DOHH2 (cell line): ENCODE measurements around the gene ASB9.

Experiments used
- H3F3A ChIP-seq: fragments of 200-600 bp; sonication (generic), shearing (Covaris generic); 2 replicates; pipeline ENCODE4 v1.6.0; 2016; ENCODE audit warnings: antibody characterized with exemption, mild to moderate bottlenecking; ENCODE audit not compliant: control insufficient read depth, insufficient read depth
- H3K27ac ChIP-seq: fragments of 200-600 bp; sonication (generic); 2 replicates; pipeline ENCODE4 v1.5.1; 2014; ENCODE audit warnings: low read depth, mild to moderate bottlenecking, low read length, moderate library complexity
- H3K27me3 ChIP-seq: fragments of 200-600 bp; sonication (generic); 2 replicates; pipeline ENCODE4 v1.6.1; 2014; ENCODE audit warnings: mild to moderate bottlenecking, low read length, mixed read lengths; ENCODE audit not compliant: control insufficient read depth
- H3K36me3 ChIP-seq: fragments of 200-600 bp; sonication (generic); 2 replicates; pipeline ENCODE4 v1.6.1; 2014; ENCODE audit warnings: mild to moderate bottlenecking, low read length, moderate library complexity, mixed read lengths; ENCODE audit not compliant: control insufficient read depth
- H3K4me1 ChIP-seq: fragments of 200-600 bp; sonication (generic); 2 replicates; pipeline ENCODE4 v1.6.1; 2014; ENCODE audit warnings: mild to moderate bottlenecking, low read length, mixed read lengths; ENCODE audit not compliant: control insufficient read depth
- H3K4me2 ChIP-seq: fragments of 200-600 bp; sonication (generic); 2 replicates; pipeline ENCODE4 v1.6.0; 2014; ENCODE audit warnings: mild to moderate bottlenecking, low read length, moderate library complexity
- H3K4me3 ChIP-seq: fragments of 200-600 bp; sonication (generic); 2 replicates; pipeline ENCODE4 v1.5.1; 2014; ENCODE audit warnings: mild to moderate bottlenecking, low read length, mixed read lengths
- H3K79me2 ChIP-seq: fragments of 200-600 bp; sonication (generic); 2 replicates; pipeline ENCODE4 v1.6.1; 2014; ENCODE audit warnings: mild to moderate bottlenecking, low read length, mixed read lengths; ENCODE audit not compliant: control insufficient read depth
- H3K9me2 ChIP-seq: fragments of 200-600 bp; sonication (generic); replicated peaks from 2 replicates; pipeline ENCODE4 v1.6.1; 2014; ENCODE audit warnings: mild to moderate bottlenecking, low read length, mixed read lengths; ENCODE audit not compliant: control insufficient read depth
- H3K9me3 ChIP-seq: fragments of 200-600 bp; sonication (generic); 2 replicates; pipeline ENCODE4 v1.6.1; 2014; ENCODE audit warnings: antibody characterized with exemption, low read length, mixed read lengths; ENCODE audit not compliant: control insufficient read depth, insufficient read depth
- H4K20me1 ChIP-seq: fragments of 200-600 bp; sonication (generic); 2 replicates; pipeline ENCODE4 v1.6.0; 2014; ENCODE audit warnings: low read depth, mild to moderate bottlenecking, antibody characterized with exemption, low read length, moderate library complexity; ENCODE audit not compliant: control insufficient read depth, insufficient read depth
- CTCF ChIP-seq: fragments of 200-600 bp; sonication (generic); IDR thresholded peaks from one replicate; pipeline ENCODE4 v1.5.1; 2014; ENCODE audit warnings: antibody characterized with exemption, mild to moderate bottlenecking, low read depth, low read length; ENCODE audit not compliant: poor library complexity, severe bottlenecking
- EZH2phosphoT487 ChIP-seq: fragments of 200-600 bp; sonication (generic); IDR thresholded peaks from 2 replicates; pipeline ENCODE4 v1.6.1; 2017; ENCODE audit warnings: borderline replicate concordance, mild to moderate bottlenecking, antibody characterized with exemption, low read length, moderate library complexity, mixed read lengths

The ASB9 gene

GRCh38 chrX:15216280-15216679, 53.6 kb downstream of the ASB9 start:
- Histone ChIP-seq H3K79me2 (no peaks in the 10 kb centered on the region), H3K4me1 (no peaks in the 10 kb centered on the region), H3K27me3 (no peaks in the 10 kb centered on the region), H3K9me2 (no peaks in the 10 kb centered on the region), H4K20me1 (no peaks in the 10 kb centered on the region), H3K4me2 (no peak overlapping the region), H3K36me3 (no peaks in the 10 kb centered on the region), H3K27ac (no peak overlapping the region), H3F3A (no peaks in the 10 kb centered on the region), H3K4me3 (no peak overlapping the region), H3K9me3 (no peaks in the 10 kb centered on the region)
- TF ChIP-seq CTCF (no peak), EZH2phosphoT487 (no peak)

DNA sequence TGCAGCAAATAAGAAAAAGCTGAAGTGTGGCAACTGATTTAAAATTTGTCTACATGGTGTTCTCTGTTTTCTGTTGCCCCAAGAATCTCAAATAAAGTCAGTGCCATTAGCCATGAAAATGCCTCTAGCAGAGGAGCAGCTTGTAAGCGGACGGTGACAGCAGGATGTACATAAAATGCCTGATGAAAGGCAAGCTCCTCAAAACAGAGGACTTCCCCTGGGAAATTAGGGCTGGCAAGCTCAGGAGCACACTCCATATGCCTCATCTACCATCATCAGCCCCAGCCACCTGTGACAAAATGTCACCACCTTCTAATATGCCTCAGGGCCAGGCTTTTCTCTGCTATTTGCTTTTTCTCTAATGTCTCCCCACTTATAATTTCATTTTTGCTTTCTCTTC, 54.5 kb downstream of the ASB9 start:
- no peak overlapping the region for H3K4me3 ChIP-seq

DNA sequence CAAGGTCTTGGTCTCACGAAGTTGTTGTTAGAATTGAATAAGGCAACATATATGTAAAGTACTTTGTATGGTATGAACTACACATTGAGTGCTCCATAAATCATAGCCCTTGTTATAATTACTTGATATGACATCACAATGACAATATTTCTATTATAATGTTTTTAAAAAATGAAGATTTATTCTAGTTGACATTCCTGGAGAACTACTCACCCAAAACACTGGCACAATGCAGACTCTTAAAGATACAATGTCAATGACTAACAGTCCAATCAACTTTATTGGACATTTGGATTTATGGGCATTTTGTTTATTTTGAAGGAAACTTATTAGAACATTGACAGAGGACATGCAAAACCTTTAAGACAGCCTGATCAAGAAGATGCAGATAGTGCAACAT, 55.3 kb downstream of the ASB9 start:
- TF ChIP-seq EZH2phosphoT487, result no peak
- TF ChIP-seq CTCF, result no peak
- H3K79me2 ChIP-seq, result no peaks in the 10 kb centered on the region
- H4K20me1 ChIP-seq, result no peaks in the 10 kb centered on the region
- no peaks in the 10 kb centered on the region for H3K4me1 ChIP-seq
- H3K27me3 ChIP-seq, result no peaks in the 10 kb centered on the region
- H3K4me2 ChIP-seq, result no peak overlapping the region
- H3K9me3 ChIP-seq, result no peaks in the 10 kb centered on the region
- no peaks in the 10 kb centered on the region for H3K36me3 ChIP-seq
- no peak overlapping the region for H3K4me3 ChIP-seq
- H3F3A ChIP-seq, result no peaks in the 10 kb centered on the region
- no peak overlapping the region for H3K27ac ChIP-seq
- H3K9me2 ChIP-seq, result no peaks in the 10 kb centered on the region

More for the DNA sequence above, 54.5 kb downstream of the ASB9 start:
- TF ChIP-seq EZH2phosphoT487 (no peak), CTCF (no peak)
- Histone ChIP-seq H3K4me1 (no peaks in the 10 kb centered on the region), H3K9me3 (no peaks in the 10 kb centered on the region), H3K9me2 (no peaks in the 10 kb centered on the region), H4K20me1 (no peaks in the 10 kb centered on the region), H3K4me2 (no peak overlapping the region), H3K27ac (no peak overlapping the region), H3K79me2 (no peaks in the 10 kb centered on the region), H3F3A (no peaks in the 10 kb centered on the region), H3K36me3 (no peaks in the 10 kb centered on the region), H3K27me3 (no peaks in the 10 kb centered on the region)

DNA sequence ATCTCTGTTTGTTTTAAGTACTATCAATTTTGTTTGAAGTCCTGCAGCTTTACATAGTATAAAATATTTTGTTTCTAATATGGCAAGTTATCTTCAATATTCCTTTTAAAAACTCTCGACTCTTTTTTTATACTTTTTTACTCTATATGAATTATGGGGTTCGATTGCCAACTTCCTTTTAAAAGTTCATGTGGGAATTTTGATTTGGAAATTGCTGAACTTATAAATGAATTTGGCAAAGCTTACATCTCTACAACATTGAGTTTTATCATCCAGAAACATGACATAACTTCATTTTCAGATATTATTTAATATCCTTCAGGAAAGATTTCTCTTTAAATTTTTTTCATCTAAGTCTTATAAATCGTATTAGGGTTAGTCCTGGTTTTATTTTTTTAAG, 60.8 kb downstream of the ASB9 start:
- Histone ChIP-seq H3K4me1 (no peaks in the 10 kb centered on the region), H3K9me3 (no peaks in the 10 kb centered on the region), H3K27ac (no peak overlapping the region), H3K27me3 (no peaks in the 10 kb centered on the region), H3K9me2 (no peaks in the 10 kb centered on the region), H3K36me3 (no peaks in the 10 kb centered on the region), H3K4me2 (no peak overlapping the region), H3K4me3 (no peak overlapping the region), H3K79me2 (no peaks in the 10 kb centered on the region), H4K20me1 (no peaks in the 10 kb centered on the region), H3F3A (no peaks in the 10 kb centered on the region)
- TF ChIP-seq EZH2phosphoT487 (no peak), CTCF (no peak)
